HG03460 (cell line): ENCODE data around the gene NTNG2.
"Not testable (repeated sequence)": the region's sequence is repeated elsewhere in the genome, so short reads cannot be mapped to it uniquely, and the experiment has no call there.

Experiments used
- ATAC-seq: cut with Tn5 transposase; IDR thresholded peaks from one replicate; pipeline ENCODE4 v1.9.1; 2021; ENCODE audit not compliant: unreplicated experiment

NTNG2 gene

DNA sequence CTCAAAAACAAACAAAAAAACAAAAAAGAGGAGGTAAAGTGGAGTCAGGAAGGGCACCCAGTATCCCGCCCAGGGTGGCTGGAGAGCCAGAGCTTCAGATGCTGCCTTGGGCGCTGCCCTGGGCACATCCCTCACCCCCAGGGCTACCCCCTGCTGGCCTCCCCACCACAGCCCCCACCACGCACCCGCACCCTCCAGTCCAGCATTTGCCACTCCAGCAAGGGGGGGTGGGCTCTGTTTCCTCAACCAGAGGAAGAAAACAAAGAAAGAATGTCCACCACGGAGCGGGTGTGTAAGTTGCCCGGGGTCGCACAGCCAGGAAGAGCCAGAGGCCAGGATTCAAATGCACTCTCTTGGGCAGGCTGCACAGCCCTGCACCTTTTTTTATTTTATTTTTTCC is 86.1 kb downstream of the NTNG2 start:
- no peak for ATAC-seq

- ATAC-seq, result no peak
Measured at GRCh38 chr9:132249123-132249522, 87.3 kb downstream of the NTNG2 start.

DNA sequence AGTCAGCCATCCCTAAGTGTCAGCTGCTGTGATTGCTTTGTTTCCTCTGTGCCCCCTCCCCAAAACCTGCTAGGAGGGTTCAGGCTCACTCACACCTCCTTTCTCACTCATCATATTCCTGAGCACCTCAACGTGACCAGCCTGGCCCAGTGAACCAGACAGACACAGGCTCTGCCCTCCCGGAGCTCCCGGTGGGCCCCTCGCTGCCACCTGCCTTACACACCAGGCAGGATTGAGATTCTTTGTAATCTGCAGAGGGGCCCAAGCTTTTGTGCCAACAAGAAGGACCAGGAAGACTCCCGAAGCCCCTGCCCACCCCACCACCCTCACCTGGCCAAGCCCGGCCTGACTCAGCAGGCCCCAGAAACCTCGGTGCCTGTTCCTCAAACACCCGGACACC is 87.8 kb downstream of the NTNG2 start:
- ATAC-seq, result no peak

DNA sequence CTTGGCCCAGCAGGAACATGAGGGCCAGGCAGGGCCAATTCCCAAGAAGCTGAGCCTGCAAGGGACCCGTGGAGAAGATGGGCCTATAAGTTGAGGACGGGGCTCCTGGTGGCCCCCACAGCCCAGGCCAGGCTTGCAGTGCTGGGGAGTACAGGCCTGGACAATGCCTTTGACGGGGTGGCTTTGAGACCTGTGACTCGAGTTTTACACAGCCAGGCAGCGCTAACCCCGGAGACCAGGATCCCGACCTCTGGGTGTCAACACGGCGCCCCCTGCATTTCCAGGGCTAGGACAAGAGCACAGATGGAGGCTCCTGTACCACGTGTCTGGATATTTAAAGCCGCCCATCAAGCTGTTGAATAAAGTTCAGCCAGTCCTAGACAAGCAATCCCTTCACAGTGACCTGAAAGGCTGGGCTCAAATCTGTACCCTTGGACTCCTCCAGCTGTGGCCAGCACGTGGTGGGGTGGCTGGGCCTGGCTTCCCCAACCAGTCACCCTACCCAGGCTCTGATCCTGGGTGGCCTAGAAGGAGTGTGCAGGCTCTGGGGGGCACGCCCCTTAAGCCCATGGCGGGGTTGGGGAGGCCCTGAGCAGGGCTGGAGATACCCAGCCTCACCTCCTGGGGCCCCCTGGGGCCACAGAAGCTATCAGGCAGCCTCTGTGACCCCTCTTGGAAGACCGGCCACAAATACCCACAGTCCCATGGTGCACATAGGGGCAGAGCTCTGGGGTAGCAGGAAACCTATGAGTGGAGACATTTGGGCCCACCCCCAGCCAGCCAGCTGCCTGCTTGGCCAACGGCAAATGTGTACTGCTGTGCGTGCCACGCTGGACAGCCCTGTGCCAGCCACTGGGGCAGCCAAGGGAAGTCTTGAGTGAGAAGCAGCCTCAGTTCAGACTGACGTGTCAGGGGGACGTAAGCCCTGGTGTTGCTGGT is 88.7 kb downstream of the NTNG2 start:
- no peak for ATAC-seq

DNA sequence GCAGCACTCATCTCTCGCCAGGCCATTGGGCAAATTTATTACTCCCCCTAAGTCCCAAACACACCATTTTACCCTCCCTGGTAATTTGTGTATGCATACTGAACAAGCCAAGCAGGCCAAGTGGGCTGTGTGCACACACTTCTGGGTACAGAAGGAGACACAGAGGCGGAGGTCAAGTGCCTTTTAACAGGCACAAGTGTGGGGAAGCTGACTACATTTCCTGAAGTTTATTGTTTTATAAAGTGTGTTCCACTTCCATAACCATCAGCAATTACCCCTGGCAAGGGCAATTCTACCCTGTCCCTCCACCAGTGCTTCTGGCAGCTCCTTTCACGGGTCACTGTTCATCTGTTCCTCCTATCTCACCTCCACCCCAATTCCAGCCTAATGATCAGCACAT is 99.0 kb downstream of the NTNG2 start:
- no peak for ATAC-seq

DNA sequence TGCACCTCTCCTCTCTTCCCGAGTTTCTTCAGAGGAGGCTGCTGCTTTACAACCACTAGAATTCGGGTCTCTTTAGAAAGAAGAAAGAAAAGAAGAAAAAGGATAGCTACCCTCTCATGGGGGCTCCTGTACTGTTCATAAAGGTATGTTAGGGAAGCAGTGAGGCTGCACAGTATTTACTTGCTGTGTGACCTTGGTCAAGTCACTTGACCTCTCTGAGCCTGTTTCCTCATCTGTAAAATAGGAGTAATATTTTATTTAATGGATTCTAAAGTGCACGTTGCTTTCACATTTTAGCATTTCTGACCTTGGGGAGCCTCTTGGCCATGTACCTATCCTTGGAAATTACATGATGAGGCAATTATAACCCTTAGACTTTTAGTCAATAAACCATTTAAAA is 104.2 kb downstream of the NTNG2 start:
- ATAC-seq, result no peak

- no peak for ATAC-seq
Measured at GRCh38 chr9:132267660-132268059, 105.8 kb downstream of the NTNG2 start.

DNA sequence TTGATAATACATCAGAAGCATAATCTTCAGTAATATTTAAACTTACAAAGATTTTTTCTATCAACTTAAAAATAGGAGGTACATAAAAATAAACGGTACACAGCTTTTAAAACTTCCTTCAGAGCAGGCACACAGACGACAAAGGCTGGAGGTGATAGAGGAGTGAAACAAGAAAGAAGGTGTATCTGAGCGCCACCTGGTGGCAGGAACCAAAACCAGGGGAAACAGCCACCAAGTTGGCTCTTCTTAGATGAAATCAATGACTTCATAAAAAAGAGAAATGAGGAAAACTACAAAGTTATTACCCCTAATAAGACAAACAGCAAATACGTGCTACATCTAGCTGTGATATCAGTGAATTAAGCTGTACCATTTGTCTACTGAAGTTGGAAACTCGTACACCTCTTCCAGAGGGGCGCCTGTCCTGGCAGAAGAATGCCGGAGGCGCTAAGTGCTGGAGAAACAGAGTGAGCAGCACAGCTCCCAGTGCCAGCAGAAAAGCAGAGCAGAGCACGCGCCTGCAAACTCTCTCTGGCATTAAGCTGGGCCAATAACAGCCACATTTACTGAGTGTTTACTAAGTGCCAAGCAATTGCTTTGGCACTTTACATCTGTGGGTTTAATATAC is 107.0 kb downstream of the NTNG2 start:
- no peak for ATAC-seq

- ATAC-seq, result not testable (repeated sequence)
Measured at GRCh38 chr9:132269704-132270516, 108.1 kb downstream of the NTNG2 start.

GRCh38 chr9:132274861-132275260 is 113.0 kb downstream of the NTNG2 start:
- ATAC-seq, result no peak

GRCh38 chr9:132283165-132283564 is 121.3 kb downstream of the NTNG2 start:
- ATAC-seq, result no peak

- no peak for ATAC-seq
Measured at GRCh38 chr9:132283863-132284262, 122.0 kb downstream of the NTNG2 start.

GRCh38 chr9:132287256-132287760 is 125.5 kb downstream of the NTNG2 start:
- ATAC-seq, result no peak

DNA sequence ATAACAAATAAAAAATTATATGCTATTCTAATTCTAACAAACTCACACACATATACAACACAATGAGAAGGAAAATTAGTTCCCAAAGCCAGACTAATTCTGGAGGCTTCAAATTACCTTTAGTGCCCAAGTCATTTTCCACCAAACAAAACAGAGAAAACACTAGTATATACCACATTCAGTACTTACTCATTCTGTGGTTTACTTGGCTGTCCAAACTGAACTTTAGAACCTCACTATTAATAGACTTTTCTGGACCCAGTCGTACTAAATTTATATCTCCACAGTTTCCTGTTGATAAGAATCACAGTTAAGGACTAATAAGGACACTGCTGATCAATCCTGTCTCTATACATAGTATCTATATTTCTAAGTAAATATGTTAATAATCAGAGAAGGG is 126.5 kb downstream of the NTNG2 start:
- ATAC-seq, result no peak

DNA sequence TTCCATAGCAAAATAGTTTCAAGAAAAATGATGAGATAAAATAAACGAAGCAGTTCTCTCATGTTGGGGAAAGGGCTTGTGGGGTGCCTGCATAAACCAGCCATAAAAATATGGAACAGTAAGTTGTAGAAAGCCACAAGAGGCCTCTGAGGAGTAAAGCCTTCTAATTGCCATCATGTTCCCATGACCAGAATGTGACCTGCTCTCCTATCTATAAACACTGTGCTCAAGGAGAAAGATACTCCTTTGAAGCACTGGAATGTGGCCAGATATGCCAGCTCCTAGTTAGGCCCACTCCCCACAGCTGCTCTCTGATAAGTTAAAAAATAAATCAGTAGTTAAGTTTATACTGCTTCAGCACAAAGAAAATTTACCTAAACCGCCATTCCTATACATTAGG is 127.1 kb downstream of the NTNG2 start:
- no peak for ATAC-seq

- no peak for ATAC-seq
Measured at GRCh38 chr9:132293145-132293721, 131.4 kb downstream of the NTNG2 start.
